HG03457 (cell line): ENCODE data around the gene ACTR5.

ENCODE experiments used
- ATAC-seq: cut with Tn5 transposase; IDR thresholded peaks from one replicate; pipeline ENCODE4 v1.9.1; 2021; ENCODE audit warnings: moderate number of reproducible peaks; ENCODE audit not compliant: unreplicated experiment

ACTR5 gene

DNA sequence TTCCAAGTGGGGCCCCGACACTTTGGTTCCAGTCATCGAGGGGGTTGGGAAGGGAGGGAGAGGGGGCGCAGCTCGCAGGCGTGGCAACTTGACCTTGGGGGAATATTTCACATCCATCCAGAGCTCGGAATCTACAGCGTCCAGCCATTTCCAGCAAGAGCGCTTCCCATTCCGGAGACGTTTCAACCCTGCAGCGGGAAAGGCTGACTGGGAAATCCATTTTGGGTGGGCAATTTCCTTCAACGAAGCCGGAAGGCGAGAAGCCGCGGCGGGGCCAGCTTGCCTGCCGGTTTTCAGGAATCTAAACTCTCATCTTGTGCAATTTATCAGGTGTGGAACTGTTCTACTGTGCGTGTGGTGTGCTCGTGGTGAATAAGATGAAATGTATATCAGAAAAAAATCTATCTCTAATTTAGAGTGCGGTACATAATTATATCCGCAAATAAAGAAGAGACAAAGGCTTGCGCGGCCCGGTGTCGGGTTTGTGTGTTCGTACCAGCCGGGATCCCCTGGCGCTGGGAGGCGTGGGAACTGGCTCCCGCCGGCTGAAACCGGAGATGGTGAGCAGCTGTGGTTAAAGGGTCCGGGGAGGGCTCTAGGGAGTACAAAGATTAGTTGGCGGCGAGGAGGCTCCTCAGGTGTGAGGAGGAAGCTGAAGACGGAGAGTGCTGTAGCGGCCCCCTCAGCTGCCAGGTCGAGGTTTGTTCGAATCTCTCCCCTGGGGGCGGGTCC lies 19.2 kb upstream of the ACTR5 start:
- no peak for ATAC-seq

DNA sequence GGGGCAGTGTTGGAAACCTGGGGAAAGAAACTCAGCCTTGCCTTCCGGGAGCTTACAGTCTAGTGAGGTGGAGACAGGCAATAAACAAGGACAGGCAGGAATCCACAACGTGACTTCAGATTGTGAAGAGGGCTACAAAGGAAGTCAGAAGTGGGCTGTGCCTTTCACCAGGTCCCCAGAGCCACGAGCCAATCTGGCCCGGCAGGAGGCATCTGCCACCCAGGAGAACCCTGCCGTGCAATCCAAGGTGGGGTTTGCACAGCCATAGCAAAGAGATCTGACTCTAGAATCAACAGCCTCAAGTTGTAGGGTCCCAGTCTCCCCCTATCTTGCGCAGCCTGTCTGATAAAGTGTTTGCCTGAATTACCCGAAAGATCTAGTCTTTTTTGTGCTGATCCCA lies 18.5 kb upstream of the ACTR5 start:
- no peak for ATAC-seq

DNA sequence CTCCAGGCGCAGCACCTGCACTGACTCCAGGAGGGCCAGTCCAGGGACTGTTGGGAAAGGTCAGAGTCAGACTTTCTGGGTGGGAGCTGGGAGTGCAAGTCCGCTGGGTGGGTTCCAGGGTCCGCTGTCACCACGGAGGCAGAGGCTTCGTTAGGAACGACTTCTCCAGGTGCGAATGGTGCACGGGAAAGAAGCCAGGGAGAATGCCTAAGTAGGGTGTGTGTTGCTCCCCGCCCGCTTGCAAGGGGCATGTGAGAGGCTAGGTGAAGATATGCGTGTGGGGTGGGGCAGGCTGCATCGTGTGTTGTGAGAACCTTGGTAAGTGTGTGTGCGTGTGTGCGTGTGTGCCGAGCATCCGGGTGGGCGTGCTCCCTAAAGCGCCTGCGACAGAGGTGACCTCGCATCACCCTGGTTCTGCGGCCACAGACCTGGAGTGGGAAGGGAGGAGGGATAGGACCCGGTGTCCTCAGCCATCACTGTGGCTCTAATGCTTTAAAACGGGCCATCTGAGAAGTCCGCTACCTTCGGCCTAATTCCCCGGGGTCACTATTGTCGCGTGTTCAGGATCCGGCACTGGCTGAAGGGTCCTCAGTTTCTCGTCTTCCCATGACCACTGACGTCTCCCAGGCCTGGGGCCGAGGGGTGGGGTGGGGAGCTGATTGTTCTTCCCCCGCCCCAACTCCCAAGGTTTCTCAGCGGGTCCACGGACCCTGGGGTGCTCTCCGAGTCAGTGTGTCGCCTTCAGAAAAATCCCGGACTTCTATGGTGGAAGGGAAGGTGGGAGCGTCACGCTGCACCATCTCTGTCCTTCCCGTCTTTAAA lies 17.9 kb upstream of the ACTR5 start:
- no peak for ATAC-seq

DNA sequence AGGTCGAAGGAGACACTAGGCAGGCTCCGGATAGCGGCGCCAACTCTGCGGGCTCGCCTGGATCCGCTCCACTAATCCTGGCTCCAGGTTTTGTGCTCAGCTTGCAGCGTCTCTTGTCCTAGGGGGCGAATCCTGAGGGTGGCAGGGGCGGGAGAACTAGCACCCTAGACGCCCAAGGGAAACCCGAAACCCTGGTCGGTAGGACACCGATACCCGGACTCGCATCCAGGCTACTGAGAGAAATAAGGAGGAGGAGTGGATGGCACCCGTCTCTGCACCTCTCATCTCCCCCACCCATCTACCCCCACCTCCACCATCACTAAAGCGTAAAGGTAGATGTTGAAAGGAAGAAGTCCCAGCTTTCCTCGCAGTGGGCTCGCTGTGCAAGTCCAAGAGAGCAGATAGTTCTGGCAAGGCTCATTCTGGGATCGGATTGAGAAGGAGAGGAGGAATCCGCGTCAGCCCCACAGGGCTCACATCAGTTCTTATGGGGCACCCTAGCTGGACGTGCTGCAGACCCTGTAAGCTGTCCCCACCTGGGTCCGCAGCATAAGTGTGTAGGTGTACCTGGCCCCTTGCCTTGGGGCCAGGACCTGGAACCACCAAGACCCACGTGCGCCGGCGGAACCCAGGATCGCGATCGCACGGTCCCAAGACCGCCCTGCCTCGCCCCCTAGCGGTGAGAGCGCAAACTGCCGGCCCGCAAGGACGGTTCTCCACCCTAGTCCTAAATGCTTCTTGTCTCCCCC lies 17.1 kb upstream of the ACTR5 start:
- no peak for ATAC-seq

DNA sequence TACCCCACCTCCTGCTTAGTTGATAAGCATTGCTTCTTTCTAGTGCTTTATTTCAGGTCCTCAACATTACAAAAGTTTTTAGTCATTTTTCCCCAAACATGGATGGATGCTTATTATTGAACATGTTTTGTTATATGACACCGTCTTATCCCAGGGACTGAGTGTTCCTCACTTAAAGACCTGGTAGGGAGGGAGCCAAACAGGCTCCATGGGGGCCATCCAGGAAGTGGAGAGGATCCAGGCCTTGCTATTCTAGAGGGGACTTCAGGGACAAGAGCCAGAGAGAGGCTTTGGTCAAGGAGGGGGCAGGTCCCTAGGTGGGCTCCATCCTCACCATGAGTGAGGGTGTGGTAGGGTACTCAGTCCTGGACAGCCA lies 16.5 kb upstream of the ACTR5 start:
- ATAC-seq = no peak

DNA sequence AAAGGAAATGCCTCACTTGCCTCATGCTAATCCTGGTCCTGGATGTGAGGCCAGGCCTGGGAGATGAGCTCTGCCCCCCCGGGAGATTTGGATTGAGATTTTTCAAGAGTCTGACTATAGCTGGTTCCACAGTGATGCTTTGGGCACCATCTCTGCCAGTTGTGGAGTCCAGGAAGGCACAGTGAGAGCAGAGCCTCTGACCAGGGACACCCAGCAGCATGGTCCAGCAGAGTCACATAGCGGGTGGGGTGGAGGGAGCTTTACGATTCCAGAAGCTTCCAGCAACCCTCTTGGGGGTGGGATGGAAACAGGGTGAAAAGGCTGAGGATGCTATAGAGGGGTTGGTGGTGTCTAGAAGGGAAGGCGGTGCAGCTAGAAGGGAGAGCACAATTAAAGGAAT lies 15.3 kb upstream of the ACTR5 start:
- ATAC-seq = no peak

DNA sequence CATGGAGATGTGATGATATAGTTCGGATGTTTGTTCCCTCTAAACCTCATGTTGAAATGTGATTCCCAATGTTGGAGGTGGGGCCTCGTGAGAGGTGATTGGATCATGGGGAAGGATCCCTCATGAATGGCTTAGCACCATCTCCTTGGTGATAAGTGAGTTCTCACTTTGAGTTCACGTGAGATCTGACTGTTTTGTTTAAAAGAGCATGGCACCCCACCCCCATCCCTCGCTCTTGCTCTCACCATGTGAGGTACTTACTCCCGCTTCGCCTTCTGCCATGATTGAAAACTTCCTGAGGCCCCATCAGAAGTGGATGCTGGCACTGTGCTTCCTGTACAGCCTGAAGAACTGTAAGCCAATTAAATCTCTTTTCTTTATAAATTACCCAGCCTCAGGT lies 13.1 kb upstream of the ACTR5 start:
- ATAC-seq = no peak

DNA sequence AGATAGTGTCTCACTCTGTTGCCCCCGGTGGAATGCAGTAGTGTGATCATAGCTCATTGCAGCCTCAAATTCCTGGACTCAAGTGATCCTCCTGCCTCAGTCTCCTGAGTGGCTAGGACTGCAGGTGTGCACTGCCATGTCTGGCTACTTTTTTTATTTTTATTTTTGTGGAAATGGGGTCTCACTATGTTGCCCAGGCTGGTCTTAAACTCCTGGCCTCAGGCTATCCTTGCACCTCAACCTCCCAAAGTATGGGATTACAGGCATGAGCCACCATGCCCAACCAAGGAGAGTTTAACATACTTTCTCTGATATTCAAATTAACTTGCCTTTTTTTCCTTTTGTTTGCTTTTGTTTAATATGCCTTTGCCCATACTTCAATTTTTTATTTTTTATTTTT lies 10.4 kb upstream of the ACTR5 start:
- no peak for ATAC-seq

DNA sequence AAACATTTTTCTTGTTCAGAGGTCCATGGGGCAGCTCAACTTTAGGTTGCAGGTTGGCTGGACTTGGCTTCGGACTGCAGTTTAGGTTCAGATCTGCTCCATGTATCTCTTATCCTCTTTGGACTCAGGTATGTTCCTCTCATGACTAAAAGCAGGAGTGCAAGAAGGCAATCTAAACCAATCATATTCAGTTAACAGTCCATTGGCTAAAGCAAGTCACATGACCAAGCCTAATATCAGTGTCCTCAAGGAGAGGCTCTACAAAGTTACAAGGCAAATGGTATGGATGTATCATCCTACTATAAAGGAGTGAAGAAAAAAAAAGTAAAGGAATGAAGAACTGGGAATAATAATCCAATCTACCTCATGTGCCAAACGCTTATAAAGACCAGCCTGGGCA lies 2.5 kb upstream of the ACTR5 start:
- no peak for ATAC-seq

DNA sequence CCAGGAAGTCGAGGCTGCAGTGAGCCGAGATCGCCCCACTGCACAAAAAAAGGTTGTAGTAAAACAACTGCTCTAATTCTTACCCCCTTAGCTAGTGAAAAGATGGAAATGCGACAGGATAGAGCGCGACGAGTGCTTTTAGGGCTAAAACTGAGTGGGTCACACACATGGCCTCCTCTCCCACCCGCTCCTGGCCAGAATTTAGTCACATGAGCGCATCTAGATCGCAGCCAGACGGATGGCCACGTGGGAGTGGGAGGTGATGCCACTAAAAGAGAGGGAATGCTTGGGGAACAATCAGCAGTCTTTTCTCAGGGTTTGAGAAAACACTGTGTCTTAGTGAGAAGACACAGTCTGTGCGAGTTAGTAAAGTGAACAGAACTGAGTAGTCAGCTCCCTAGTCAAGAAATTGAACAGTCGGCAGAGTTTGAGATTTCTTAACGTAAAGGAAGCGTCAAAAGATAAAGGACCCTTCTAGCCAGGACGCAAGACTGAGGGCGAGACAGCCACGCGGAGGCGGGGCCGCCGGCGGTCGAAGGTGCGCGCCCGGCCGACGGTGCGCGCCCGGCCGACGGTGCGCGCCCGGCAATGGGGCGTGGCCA lies 664 bp upstream of the ACTR5 start:
- no peak for ATAC-seq

DNA sequence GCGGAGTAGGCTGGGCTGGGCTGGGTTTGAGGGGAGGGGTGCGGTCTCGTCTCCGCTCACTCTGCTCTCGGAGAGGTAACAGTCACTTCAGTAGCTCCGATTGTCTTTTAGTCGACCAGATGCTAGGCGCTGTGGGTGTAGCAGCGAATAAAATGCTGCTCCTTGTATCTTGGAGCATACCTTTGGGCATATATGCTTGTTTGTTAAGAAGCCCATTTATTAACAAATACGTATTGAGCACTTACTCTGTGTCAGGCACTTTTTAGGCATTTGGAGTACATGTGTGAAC lies 545 bp downstream of the ACTR5 start:
- ATAC-seq = peak; percentile 28

DNA sequence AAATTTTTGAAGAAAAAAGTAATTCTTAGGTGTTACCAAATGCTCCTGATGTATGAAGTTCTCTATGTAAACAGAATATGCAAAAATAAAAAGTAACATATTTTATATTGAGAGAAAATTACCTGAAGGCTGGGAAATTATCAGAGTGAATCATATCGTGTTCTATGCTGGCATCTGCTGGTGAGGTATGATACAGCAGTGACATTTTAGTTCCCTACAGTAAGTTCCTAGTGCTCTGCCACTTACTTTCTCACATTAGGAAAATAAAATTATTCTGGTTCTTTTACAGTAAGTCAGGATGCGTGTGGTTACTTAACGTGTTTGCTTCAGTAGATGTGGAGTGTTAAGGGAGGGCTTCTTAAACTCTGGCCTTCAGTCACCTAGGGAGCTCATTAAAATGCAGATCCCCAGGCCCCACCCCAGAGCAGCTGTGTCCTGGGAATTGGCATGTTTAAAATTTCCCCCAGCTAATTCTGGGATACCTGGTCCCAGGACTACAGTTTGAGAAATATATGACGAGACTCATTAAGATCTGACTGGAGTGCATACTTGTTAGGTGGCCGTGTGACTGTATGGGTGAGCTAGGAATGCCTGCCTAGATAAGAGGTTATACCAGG lies 3.2 kb downstream of the ACTR5 start:
- no peak for ATAC-seq

DNA sequence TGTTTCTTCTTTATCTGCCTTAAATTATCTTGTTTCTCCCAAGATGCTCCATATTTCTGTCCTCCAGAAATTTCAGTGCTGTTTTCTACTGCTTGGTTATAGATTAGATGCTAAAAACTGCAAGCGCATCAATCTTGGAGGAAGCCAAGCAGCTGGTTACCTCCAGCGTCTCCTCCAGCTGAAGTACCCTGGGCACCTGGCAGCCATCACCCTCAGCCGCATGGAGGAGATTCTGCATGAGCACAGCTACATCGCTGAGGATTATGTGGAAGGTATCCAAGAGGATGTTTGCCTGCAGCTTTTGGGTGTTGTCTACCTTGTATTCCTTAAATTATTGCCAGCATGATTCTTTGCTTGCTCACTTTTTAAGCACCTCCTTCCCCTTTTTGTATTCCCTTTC lies 3.8 kb downstream of the ACTR5 start:
- no peak for ATAC-seq

DNA sequence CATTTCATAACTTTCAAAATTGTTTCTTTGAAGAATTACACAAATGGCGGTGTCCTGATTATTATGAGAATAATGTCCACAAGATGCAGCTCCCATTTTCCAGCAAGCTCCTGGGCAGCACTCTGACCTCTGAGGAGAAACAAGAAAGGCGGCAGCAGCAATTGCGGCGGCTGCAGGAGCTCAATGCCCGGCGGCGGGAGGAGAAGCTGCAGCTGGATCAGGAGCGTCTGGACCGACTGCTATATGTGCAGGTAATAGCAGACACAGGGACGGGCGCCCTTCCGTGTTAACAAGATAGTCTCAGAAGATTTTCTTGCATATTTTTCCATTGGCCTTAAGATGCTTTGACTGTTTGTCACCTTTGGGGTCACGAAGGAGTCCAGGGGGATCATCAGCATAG lies 6.7 kb downstream of the ACTR5 start:
- ATAC-seq = no peak

DNA sequence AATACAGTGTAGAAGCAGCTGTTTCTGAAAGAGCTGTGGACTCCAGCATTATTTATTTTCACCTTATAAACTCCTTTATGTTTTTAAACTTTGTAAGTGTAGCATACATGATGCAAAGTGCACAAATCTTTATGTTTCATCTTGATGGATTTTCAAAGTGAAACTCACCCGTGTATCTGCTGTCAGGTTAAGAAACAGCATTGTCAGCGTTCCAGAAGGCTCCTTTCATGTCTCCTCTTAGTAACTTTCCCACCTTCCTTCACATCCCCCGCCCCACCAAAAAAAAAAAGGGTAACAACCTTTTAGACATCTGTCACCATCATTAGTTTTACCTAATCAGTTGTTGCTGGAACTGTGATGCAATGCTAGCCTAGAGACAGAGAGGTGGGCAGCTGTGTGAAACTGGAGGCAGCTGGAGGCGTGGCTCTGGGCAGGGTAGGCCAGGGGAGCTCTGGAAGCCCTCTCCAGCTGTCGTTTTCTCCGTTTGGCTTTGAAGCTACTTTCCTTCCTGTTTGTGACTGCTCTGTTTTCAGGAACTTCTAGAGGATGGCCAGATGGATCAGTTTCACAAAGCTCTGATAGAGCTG lies 7.2 kb downstream of the ACTR5 start:
- ATAC-seq = no peak

DNA sequence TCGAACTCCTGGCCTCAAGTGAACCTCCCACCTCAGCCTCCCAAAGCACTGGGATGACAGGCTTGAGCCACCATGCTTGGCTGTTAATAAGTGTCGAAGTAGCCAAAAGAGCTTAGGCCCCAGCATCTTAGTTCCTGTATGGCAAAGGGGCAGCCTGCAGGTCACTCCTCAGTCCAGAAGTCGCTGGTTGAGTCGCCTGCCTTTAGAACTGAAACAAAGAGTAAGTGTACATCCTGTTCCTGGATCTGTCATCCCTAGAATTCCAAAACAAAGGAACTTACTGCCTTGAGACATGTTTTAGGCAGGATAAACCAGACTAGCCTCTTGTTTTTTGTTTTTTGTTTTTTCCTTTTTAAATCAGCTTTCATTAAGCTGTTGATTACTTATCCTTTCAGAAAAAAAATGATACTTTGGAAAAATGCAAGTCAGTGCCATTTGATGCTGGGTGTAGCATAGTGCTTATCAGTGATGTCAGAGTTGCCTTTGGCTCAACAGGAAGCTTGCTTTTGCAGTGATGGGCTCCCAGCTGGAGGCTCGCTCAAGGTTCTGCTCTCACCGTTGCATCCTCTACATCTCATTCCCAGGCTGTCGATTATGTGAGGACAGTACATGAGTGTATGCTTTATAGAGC lies 9.0 kb downstream of the ACTR5 start:
- ATAC-seq = no peak

DNA sequence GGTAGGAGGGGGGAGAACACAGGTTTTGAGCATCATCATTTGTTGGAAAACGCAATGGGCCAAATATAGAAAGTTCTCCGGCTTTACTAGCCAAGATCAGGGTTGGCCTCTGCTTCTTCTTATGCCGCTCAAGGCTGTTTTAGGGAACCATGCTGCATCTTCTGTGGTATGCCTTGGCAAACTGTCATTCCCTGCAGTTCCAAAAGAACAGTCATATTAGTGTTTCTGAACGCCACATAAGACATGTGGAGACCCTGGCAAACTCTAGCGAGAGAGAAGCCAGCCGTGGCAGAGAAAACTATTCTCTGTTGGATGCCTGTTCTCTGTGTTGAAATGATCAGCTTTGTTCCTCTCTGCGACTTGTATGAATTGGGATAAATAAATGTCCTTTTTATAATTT lies 10.8 kb downstream of the ACTR5 start:
- no peak for ATAC-seq

DNA sequence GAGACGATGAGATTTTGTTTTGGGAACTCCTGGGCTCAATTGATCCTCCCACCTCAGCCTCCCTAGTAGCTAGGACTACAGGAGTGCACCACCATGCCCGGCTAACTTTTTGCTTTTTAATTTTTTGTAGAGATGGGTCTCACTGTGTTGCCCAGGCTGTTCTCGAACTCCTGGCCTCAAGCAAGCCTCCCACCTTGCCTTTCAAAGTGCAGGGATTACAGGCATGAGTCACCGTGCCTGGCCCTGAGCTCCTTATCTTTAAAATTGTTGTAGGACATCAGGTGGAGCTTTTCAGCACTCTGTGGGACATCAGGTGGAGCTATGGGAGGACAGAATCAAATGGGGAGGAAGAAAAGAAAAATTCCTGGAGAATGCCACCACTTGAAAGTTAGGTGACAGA lies 12.7 kb downstream of the ACTR5 start:
- ATAC-seq = no peak

DNA sequence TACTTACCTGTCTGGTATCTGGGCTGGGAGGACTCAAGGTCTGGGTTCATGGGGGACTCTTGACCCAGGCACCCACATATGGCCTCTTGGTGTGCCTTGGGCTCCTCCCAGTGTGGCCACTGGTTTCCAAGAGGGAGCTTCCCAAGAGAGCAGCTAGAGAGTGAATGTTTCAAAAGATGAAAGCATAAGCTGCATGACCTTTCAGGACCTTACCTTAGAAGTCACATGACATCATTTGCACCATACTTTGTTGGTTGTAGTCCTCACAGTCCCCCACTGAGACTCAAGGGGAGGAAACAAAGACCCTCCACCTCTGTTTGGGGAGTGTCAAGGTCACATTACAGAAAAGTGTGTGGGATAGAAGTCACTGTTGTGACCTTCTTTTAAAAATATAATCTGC lies 13.9 kb downstream of the ACTR5 start:
- no peak for ATAC-seq

DNA sequence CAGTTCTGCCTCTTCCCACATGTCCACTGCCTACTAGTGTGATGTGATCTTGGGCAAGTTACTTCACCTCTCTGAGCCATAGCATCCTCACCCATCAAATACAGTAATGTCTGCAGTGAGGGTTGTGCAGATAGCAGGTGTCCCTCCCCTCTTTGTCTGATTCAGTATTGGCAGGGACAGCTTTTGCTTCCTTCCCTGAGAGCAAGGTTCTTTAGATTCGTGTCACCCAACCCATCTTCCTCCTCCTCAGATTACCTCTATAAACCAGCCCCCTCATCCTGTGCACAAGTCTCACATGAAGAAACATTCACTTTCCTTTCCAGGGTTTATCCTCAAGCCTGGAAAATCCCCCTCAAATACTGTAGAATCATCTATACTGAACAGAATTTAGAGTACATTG lies 15.4 kb downstream of the ACTR5 start:
- no peak for ATAC-seq
